Activated CD8-positive, alpha-beta memory T cell treated with anti-CD3 and anti-CD28 coated beads for 24 hours (primary cell): ENCODE results near the gene GPSM3.
A peak's percentile ranks its signal among the peaks of the same experiment; 100 is the strongest.

Experiments
- DNase-seq: peaks from one replicate; pipeline ENCODE4 v3.0.0-alpha.2; 2020

Gene GPSM3

GRCh38 chr6:32170294-32170693, 22.1 kb downstream of the GPSM3 start:
- no peak for DNase-seq

- no peak for DNase-seq
Measured at GRCh38 chr6:32168807-32169591, 23.4 kb downstream of the GPSM3 start.

GRCh38 chr6:32168350-32168749, 24.1 kb downstream of the GPSM3 start:
- DNase-seq = no peak

DNA sequence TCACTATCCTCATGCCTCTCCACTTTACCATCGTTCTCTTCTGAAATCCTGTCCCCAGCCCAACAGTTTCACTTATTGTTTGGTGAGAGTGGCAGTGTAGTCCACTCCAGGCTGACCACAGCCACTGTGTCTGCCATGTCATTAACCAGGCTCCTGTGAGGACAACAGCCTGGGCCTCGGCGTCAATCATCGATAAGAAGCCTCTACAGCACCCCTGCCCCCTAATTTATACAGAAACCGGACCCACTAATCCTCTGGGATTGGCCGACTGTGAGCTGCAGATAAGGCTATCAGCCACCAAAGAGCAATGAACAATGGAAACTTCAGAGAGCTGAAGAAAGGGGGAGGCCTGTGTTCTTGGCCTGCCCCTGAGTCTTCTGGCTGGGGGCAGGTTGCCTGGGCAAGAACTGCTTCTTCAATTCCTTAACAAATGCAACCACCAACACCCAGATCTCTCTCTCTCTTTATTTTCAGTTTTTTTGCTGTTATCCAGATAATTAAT, 24.6 kb downstream of the GPSM3 start:
- DNase-seq = no peak

- no peak for DNase-seq
Measured at GRCh38 chr6:32167154-32167760, 25.2 kb downstream of the GPSM3 start.

DNA sequence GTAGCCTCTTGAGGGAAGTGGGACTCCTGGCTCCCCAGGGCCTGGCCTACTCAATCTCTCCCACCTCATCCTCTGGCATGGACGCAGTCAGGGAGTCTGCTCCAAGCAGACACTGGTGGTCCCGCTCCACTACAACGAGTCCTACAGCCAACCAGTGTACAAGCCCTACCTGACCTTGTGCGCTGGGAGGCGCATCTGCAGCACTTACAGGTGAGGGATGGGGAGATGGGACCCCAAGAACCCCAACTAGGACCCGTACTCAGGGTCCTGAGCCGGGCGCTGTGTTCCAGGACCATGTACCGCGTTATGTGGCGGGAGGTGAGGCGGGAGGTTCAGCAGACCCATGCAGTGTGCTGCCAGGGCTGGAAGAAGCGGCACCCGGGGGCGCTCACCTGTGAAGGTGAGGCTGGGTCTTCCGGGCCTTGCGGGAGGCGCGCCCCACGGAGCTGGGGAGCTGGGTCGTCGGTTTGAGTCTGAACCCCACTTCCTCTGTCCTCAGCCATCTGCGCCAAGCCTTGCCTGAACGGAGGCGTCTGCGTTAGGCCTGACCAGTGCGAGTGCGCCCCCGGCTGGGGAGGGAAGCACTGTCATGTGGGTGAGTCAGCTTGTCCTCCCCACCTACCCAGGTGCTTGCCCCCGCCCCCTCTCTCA, 25.9 kb downstream of the GPSM3 start:
- no peak for DNase-seq

DNA sequence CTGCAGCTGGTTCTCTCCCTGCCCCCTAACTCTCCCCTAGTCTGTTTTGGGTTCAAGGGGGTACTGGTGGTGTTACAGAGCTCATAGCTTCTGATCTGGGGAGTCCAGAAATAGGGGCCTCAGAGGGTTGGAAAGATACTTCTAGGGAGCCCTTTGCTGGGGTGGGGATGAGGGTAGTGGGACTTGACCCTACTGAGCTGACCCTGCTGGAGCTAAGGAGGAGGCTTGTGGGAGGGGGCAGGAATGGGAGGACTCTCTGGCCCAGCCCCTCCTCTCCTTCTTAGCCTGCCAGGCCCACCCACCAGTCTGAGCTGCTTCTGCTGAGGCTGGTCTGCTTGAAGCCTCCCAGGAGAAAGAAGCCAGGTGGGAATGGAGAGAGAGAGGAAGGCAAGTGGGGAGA, 28.1 kb downstream of the GPSM3 start, which contains the start of gene EGFL8:
EGFL8 (plus strand) TSS at position 301 of the 400 bp plus-strand sequence. CDS start 1,571 bp downstream, outside the sequence.
- DNase-seq = no peak

GRCh38 chr6:32163559-32164258, 28.7 kb downstream of the GPSM3 start:
- no peak for DNase-seq

DNA sequence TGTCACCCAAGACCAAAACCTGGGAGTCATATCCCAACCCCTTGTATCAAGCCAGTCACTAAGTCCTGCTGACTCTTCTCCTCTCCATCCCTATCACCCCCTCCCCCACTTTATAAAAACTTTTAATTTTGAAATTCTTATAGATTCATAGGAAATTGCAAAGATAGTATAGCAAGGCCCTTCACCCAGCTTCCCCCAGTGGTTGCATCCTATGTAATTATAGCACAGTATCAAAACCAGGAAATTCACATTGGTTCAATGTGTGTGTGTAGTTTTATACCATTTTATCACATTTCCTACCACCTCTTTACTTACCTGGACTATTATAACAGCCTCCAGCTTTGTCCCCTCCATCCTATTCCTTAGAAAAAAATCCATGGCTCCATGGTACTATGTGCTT, 34.4 kb downstream of the GPSM3 start:
- no peak for DNase-seq

DNA sequence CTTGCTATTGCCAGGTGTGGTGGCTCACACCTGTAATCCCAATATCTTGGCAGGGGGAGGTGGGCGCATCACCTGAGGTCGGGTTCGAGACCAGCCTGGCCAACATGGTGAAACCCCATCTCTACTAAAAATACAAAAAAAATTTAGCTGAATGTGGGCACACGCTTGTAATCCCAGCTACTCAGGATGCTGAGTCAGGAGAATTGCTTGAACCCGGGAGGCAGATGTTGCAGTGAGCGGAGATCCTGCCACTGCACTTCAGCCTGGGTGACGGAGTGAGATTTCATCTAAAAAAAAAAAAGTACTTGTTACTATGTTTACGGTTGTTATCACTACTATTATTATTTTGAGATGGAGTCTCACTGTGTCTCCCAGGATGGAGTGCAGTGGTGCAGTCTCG, 35.6 kb downstream of the GPSM3 start:
- DNase-seq = no peak

- DNase-seq = peak; percentile 83
Measured at GRCh38 chr6:32154514-32155161, 37.8 kb downstream of the GPSM3 start.

- peak; percentile 93 for DNase-seq
Measured at GRCh38 chr6:32153564-32154513, 38.6 kb downstream of the GPSM3 start, which contains the start of gene PPT2. TSS of gene PPT2 (plus strand) at chr6:32154141. CDS start at chr6:32154595, 454 bp downstream.

DNA sequence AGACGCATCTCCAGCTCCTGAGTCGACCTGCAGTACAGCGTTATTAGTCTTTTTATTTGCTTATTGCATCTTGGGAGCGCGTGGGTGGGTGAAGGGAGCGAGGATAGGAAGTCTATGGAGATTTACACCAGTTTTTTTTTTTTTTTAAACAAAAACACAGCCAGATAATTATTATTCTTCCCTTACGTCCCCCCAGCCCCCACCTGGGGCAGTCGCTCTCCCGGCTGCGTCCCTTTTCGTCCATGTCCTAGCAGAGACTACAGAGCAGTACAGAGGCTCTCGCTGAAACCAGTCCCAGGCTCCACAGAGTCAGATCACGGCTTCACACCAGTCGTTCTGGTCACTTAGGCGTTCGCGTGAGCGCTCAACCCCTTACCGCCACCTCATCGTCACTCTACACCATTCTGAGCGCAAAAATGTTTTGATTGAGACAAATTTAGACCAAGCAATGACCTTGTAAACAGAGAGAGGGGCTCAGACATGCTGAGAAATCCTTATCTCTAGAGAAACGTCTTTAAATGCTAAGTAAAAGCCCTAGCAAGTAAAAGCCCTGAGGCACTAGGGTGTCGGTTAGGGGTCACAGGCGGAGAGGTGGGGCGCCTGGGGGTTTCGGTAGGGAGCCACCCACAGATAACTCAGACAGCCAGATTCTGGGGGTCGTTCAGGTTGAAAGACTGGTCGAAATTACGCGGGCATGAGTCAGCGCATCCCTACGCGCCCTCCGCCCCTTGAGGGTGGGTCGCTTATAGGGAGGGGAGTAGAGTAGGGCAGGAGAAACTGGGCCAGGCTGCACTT, 39.5 kb downstream of the GPSM3 start:
- DNase-seq = no peak

GRCh38 chr6:32151863-32152768, 40.3 kb downstream of the GPSM3 start, which contains the start of gene PRRT1:
TSS of gene PRRT1 (minus strand) at chr6:32151939. CDS start at chr6:32151827, 112 bp downstream.
- DNase-seq = peak; percentile 61

GRCh38 chr6:32151181-32151862, 41.1 kb downstream of the GPSM3 start:
- no peak for DNase-seq

- no peak for DNase-seq
Measured at GRCh38 chr6:32149932-32150870, 42.2 kb downstream of the GPSM3 start.

DNA sequence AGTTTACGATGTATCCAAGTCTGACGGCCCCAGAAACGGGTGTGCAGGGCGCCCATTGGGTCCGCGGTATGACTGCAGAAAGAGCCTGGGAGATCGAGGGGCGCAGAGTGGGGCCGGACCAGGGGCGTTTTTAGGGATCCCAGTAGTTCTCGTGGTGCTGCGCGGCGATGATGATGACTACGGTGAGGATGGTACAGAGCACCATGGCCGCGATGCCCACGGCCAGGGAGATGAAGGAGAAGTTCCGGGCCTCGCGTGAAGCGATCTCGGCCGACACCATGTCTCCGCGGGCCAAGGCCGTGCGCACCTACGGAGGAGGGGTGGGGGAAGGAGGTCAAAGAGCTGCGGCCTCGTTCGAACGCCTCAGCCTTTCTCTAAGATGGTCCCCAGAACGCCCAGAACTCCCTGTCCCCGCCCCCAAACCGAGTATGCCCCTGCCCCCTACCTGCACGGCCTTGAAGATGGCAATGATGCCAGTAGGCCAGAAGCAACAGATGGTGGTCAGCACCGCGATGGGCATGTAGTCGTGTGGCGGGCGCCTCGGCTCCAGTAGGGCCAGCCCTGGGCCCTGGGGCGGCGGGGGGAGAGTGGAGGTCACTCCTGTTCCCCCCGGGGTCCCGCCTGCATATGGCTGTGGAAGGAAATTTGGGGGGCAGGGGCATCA, 43.2 kb downstream of the GPSM3 start:
- DNase-seq = no peak
